A549 (cell line): Measurements from ENCODE around the gene SBF1.

Source experiments
- CBX2 ChIP-seq: fragments of 200-600 bp; sonication (generic); IDR thresholded peaks from 2 replicates; pipeline ENCODE4 v1.6.1; 2016; ENCODE audit warnings: low read depth, mild to moderate bottlenecking, borderline replicate concordance
- CBX8 ChIP-seq: fragments of 200-600 bp; sonication (generic); IDR thresholded peaks from 2 replicates; pipeline ENCODE4 v1.6.1; 2016
- CEBPB ChIP-seq, 2 experiments: fragments of >200 bp in 1 of 2; sonication (Bioruptor Twin) in 1 of 2; formaldehyde crosslinking in 1 of 2; IDR thresholded peaks; 2 replicates each; pipeline ENCODE4 v1.6.1; 2012 to 2016
- GATA3 ChIP-seq: IDR thresholded peaks from 2 replicates; pipeline ENCODE4 v1.6.1; 2012; ENCODE audit warnings: borderline replicate concordance
- HDAC2 ChIP-seq: fragments of 200-600 bp; sonication (generic); IDR thresholded peaks from 2 replicates; pipeline ENCODE4 v1.6.1; 2016
- KDM1A ChIP-seq: fragments of 200-600 bp; sonication (generic); IDR thresholded peaks from 2 replicates; pipeline ENCODE4 v1.6.1; 2016; ENCODE audit warnings: low read depth, mild to moderate bottlenecking
- KDM5A ChIP-seq: fragments of 200-600 bp; sonication (generic); IDR thresholded peaks from 2 replicates; pipeline ENCODE4 v1.6.1; 2016; ENCODE audit warnings: antibody characterized with exemption, mild to moderate bottlenecking
- MAZ ChIP-seq: fragments of 150-350 bp; IDR thresholded peaks from 2 replicates; pipeline ENCODE4 v1.6.1; 2014; ENCODE audit warnings: antibody characterized with exemption, low read depth, low read length, borderline replicate concordance
- RAD21 ChIP-seq, 2 experiments: fragments of >200 bp in 1 of 2; sonication (Bioruptor Twin) in 1 of 2; formaldehyde crosslinking in 1 of 2; IDR thresholded peaks in 1 of 2; conservative IDR thresholded peaks in 1 of 2; 2 replicates in 1 of 2; 3 replicates in 1 of 2; pipeline ENCODE4 v1.6.1; 2012 to 2018; ENCODE audit warnings: inconsistent platforms in 1 of 2
- SREBF2 ChIP-seq: fragments of 450-650 bp; IDR thresholded peaks from 2 replicates; pipeline ENCODE4 v1.6.1; 2014; ENCODE audit warnings: mild to moderate bottlenecking, moderate library complexity
- TF ChIP-seq, protein P1 (sequence below): fragments of >200 bp; sonication (Bioruptor Twin); formaldehyde crosslinking; IDR thresholded peaks from 3 replicates; pipeline ENCODE4 v1.5.1; 2016
- TF ChIP-seq, protein P2 (sequence below): IDR thresholded peaks from 2 replicates; pipeline ENCODE4 v1.6.1; 2012
- TF ChIP-seq, protein P3 (sequence below): fragments of 450-650 bp; IDR thresholded peaks from 2 replicates; pipeline ENCODE4 v1.6.1; 2014; ENCODE audit warnings: antibody characterized with exemption
- TF ChIP-seq, protein P4 (sequence below): fragments of 150-350 bp; IDR thresholded peaks from 2 replicates; pipeline ENCODE4 v1.6.1; 2014; ENCODE audit warnings: low read depth, mild to moderate bottlenecking, low read length

DNA sequence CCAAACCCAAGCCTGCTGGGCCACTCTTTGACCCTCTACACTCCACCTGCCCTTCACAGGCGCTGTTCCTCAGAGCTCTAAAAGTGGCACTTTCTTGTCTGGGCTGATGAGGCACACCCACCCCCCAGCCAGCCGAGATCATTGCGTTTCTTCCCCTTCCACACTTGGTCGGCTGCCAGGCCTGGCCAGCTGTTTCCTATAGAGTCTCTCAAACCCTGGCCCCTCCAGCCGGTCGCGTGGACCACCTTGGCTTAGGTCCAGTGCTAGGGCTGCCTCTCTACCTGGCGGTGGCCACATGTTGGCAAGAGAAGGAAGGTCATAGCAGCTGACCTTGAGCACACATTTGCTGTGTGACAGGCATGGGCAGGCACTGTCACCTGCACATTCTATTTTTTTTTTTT is 71.1 kb downstream of the SBF1 start:
- TF ChIP-seq, protein P1, sequence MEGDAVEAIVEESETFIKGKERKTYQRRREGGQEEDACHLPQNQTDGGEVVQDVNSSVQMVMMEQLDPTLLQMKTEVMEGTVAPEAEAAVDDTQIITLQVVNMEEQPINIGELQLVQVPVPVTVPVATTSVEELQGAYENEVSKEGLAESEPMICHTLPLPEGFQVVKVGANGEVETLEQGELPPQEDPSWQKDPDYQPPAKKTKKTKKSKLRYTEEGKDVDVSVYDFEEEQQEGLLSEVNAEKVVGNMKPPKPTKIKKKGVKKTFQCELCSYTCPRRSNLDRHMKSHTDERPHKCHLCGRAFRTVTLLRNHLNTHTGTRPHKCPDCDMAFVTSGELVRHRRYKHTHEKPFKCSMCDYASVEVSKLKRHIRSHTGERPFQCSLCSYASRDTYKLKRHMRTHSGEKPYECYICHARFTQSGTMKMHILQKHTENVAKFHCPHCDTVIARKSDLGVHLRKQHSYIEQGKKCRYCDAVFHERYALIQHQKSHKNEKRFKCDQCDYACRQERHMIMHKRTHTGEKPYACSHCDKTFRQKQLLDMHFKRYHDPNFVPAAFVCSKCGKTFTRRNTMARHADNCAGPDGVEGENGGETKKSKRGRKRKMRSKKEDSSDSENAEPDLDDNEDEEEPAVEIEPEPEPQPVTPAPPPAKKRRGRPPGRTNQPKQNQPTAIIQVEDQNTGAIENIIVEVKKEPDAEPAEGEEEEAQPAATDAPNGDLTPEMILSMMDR, result no peak
- no peak for TF ChIP-seq HDAC2
- TF ChIP-seq, protein P2, sequence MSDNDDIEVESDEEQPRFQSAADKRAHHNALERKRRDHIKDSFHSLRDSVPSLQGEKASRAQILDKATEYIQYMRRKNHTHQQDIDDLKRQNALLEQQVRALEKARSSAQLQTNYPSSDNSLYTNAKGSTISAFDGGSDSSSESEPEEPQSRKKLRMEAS, result no peak
- TF ChIP-seq, protein P3, sequence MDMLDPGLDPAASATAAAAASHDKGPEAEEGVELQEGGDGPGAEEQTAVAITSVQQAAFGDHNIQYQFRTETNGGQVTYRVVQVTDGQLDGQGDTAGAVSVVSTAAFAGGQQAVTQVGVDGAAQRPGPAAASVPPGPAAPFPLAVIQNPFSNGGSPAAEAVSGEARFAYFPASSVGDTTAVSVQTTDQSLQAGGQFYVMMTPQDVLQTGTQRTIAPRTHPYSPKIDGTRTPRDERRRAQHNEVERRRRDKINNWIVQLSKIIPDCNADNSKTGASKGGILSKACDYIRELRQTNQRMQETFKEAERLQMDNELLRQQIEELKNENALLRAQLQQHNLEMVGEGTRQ, result no peak
- TF ChIP-seq KDM5A, result no peak
- TF ChIP-seq MAZ, result no peak
- TF ChIP-seq KDM1A, result no peak
- TF ChIP-seq, protein P4, sequence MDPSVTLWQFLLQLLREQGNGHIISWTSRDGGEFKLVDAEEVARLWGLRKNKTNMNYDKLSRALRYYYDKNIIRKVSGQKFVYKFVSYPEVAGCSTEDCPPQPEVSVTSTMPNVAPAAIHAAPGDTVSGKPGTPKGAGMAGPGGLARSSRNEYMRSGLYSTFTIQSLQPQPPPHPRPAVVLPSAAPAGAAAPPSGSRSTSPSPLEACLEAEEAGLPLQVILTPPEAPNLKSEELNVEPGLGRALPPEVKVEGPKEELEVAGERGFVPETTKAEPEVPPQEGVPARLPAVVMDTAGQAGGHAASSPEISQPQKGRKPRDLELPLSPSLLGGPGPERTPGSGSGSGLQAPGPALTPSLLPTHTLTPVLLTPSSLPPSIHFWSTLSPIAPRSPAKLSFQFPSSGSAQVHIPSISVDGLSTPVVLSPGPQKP, result no peak
- no peak for TF ChIP-seq GATA3
- TF ChIP-seq RAD21 (conservative IDR thresholded peaks at IDR 0.05 in 1 of 2, IDR thresholded peaks at IDR 0.05 in 1 of 2), result no peak
- TF ChIP-seq CEBPB (IDR thresholded peaks at IDR 0.05), result no peak
- TF ChIP-seq SREBF2, result no peak
- TF ChIP-seq CBX8, result no peak
- TF ChIP-seq CBX2, result no peak
